Neural cell (in vitro differentiated cells): ENCODE data around the gene SMG9. TPM values are rescaled to one million over a fixed set of nuclear protein-coding genes. Genes with fewer than 3 reads are reported as not detected.

ENCODE experiments used
- H2AFZ ChIP-seq: fragments of 200-600, 300-800 bp; sonication (generic), shearing (Covaris generic); 2 replicates; pipeline ENCODE4 v1.6.0; 2014; ENCODE audit warnings: low read depth, mild to moderate bottlenecking, antibody characterized with exemption, low read length, moderate library complexity
- H3F3A ChIP-seq: fragments of 200-600 bp; shearing (Covaris generic); 2 replicates; pipeline ENCODE4 v1.6.1; 2016; ENCODE audit warnings: mild to moderate bottlenecking, moderate library complexity, mixed read lengths, antibody characterized with exemption, low read length; ENCODE audit not compliant: insufficient read depth, poor library complexity, severe bottlenecking
- H3K27ac ChIP-seq: fragments of 200-600, 300-800 bp; sonication (generic), shearing (Covaris generic); 2 replicates; pipeline ENCODE4 v1.5.1; 2014; ENCODE audit warnings: mild to moderate bottlenecking, low read length, moderate library complexity
- H3K27me3 ChIP-seq: fragments of 300-800, 200-600 bp; sonication (generic), shearing (Covaris generic); 2 replicates; pipeline ENCODE4 v1.6.0; 2014; ENCODE audit warnings: mild to moderate bottlenecking, low read depth, low read length, moderate library complexity; ENCODE audit not compliant: insufficient read depth
- H3K36me3 ChIP-seq: fragments of 300-800, 200-600 bp; sonication (generic), shearing (Covaris generic); 2 replicates; pipeline ENCODE4 v1.5.1; 2014; ENCODE audit warnings: mild to moderate bottlenecking, antibody characterized with exemption, low read length, moderate library complexity; ENCODE audit not compliant: insufficient read depth
- H3K4me2 ChIP-seq: fragments of 300-800, 200-600 bp; sonication (generic), shearing (Covaris generic); 2 replicates; pipeline ENCODE4 v1.6.0; 2014; ENCODE audit warnings: mild to moderate bottlenecking, low read length
- H3K4me3 ChIP-seq: fragments of 300-800, 200-600 bp; sonication (generic), shearing (Covaris generic); 2 replicates; pipeline ENCODE4 v1.5.1; 2014; ENCODE audit warnings: mild to moderate bottlenecking, low read length, moderate library complexity
- H3K79me2 ChIP-seq: fragments of 200-600 bp; shearing (Covaris generic); replicated peaks from 2 replicates; pipeline ENCODE4 v1.6.0; 2014; ENCODE audit warnings: mild to moderate bottlenecking, low read length, moderate library complexity; ENCODE audit not compliant: insufficient read depth
- H3K9ac ChIP-seq: fragments of 300-800, 200-600 bp; sonication (generic), shearing (Covaris generic); 2 replicates; pipeline ENCODE4 v1.6.1; 2016; ENCODE audit warnings: mild to moderate bottlenecking, low read length, mixed read lengths
- H3K9me2 ChIP-seq: fragments of 200-600 bp; shearing (Covaris generic); 2 replicates; pipeline ENCODE4 v1.6.1; 2016; ENCODE audit warnings: mild to moderate bottlenecking, low read length, mixed read lengths; ENCODE audit not compliant: insufficient read depth
- H3K9me3 ChIP-seq: fragments of 200-600, 300-800 bp; sonication (generic), shearing (Covaris generic); 2 replicates; pipeline ENCODE4 v1.6.1; 2016; ENCODE audit warnings: mild to moderate bottlenecking, mixed run types, low read length, moderate library complexity, mixed read lengths
- H4K20me1 ChIP-seq: fragments of 200-600 bp; shearing (Covaris generic); 2 replicates; pipeline ENCODE4 v1.6.1; 2016; ENCODE audit warnings: mild to moderate bottlenecking, mixed run types; ENCODE audit not compliant: insufficient read depth
- EP300 ChIP-seq: fragments of 450-650 bp; conservative IDR thresholded peaks from 2 replicates; pipeline ENCODE4 v1.6.1; 2014; ENCODE audit warnings: antibody characterized with exemption, mild to moderate bottlenecking, moderate library complexity; ENCODE audit not compliant: poor library complexity, severe bottlenecking
- EZH2 ChIP-seq: fragments of 200-600, 300-800 bp; shearing (Covaris generic), sonication (generic); IDR thresholded peaks from 2 replicates; pipeline ENCODE4 v1.6.1; 2014; ENCODE audit warnings: antibody characterized with exemption, low read length, borderline replicate concordance, mild to moderate bottlenecking; ENCODE audit not compliant: insufficient read depth, poor library complexity, severe bottlenecking
- MXI1 ChIP-seq: fragments of 450-650 bp; conservative IDR thresholded peaks from 2 replicates; pipeline ENCODE4 v1.6.1; 2014; ENCODE audit warnings: antibody characterized with exemption, mild to moderate bottlenecking; ENCODE audit not compliant: poor library complexity, severe bottlenecking
- POLR2AphosphoS5 ChIP-seq: IDR thresholded peaks from 2 replicates; pipeline ENCODE4 v1.6.1; 2012
- RAD21 ChIP-seq: fragments of 450-650 bp; conservative IDR thresholded peaks from 2 replicates; pipeline ENCODE4 v1.6.1; 2014; ENCODE audit warnings: antibody characterized with exemption, mild to moderate bottlenecking, moderate library complexity
- REST ChIP-seq: IDR thresholded peaks from 2 replicates; pipeline ENCODE4 v1.6.1; 2012; ENCODE audit warnings: borderline replicate concordance
- SMC3 ChIP-seq: fragments of 450-650 bp; conservative IDR thresholded peaks from 2 replicates; pipeline ENCODE4 v1.6.1; 2014; ENCODE audit warnings: antibody characterized with exemption, mild to moderate bottlenecking, moderate library complexity; ENCODE audit not compliant: poor library complexity
- TAF1 ChIP-seq: IDR thresholded peaks from 2 replicates; pipeline ENCODE4 v1.6.1; 2012; ENCODE audit warnings: low read depth
- polyA plus RNA-seq: library from polyadenylated mRNA; depleted of rRNA; stranded (reverse); fragments of >200 nt; gene quantifications from 2 replicates; pipeline ENCODE4 v1.2.3, GENCODE V29; 2014
- TF ChIP-seq, protein P1 (sequence below): fragments of 450-650 bp; IDR thresholded peaks from 2 replicates; pipeline ENCODE4 v1.5.1; 2014; ENCODE audit warnings: antibody characterized with exemption, mild to moderate bottlenecking, moderate library complexity; ENCODE audit not compliant: poor library complexity, severe bottlenecking

Gene SMG9
- polyA plus RNA-seq, 1 donor from 2014 or later = 33.0 TPM

DNA sequence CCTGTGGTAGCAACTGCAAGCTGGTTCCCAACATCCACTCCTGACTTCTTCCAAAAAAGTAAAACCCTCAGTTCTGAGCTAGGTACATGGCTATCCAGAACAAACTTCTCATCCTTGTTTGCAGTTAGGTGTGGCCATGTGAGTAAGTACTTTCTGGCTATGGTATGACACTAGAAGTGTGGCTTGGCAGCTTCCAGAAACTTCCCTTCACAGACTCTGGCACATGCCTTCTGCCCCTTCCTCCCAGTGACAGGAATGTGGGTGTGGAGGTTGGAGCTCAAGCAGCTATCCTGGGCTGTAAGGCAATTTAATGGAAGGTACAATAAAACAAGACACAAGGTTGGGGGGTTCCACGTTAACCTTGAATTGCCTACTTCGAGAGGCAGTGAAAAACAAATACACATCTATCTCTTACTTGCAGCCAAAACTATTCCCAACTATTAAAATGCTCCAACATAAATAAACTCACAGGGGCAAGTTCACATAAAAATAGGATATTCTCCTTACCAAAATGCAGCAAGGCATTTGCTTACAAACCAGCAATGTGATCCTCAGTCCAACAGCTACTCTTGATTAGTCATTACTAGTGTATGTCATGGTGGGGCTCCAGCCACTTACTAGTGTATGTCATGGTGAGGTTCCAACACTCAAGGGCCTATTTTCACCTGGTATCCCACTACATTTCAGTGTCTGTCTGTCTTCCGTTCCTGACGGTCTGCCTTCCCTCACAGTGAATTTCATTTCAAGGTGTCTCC is 3.1 kb downstream of the SMG9 start:
- no peak overlapping the region for H3K4me3 ChIP-seq
- no peak overlapping the region for H3K27ac ChIP-seq
- no peak overlapping the region for H3K9ac ChIP-seq
- H3K4me2 ChIP-seq = no peak overlapping the region
- no peaks in the 10 kb centered on the region for H4K20me1 ChIP-seq
- no peaks in the 10 kb centered on the region for H3K36me3 ChIP-seq
- H2AFZ ChIP-seq = no peak overlapping the region
- peaks cover 22% of the 10 kb centered on the region for H3K79me2 ChIP-seq
- no peaks in the 10 kb centered on the region for H3K9me3 ChIP-seq
- no peaks in the 10 kb centered on the region for H3F3A ChIP-seq
- H3K9me2 ChIP-seq = no peaks in the 10 kb centered on the region
- no peak for TF ChIP-seq SMC3
- no peak for TF ChIP-seq EP300
- TF ChIP-seq TAF1 = no peak
- no peak for TF ChIP-seq POLR2AphosphoS5
- no peak for TF ChIP-seq REST
- TF ChIP-seq, protein P1, sequence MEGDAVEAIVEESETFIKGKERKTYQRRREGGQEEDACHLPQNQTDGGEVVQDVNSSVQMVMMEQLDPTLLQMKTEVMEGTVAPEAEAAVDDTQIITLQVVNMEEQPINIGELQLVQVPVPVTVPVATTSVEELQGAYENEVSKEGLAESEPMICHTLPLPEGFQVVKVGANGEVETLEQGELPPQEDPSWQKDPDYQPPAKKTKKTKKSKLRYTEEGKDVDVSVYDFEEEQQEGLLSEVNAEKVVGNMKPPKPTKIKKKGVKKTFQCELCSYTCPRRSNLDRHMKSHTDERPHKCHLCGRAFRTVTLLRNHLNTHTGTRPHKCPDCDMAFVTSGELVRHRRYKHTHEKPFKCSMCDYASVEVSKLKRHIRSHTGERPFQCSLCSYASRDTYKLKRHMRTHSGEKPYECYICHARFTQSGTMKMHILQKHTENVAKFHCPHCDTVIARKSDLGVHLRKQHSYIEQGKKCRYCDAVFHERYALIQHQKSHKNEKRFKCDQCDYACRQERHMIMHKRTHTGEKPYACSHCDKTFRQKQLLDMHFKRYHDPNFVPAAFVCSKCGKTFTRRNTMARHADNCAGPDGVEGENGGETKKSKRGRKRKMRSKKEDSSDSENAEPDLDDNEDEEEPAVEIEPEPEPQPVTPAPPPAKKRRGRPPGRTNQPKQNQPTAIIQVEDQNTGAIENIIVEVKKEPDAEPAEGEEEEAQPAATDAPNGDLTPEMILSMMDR = no peak
- TF ChIP-seq RAD21 = no peak
- TF ChIP-seq EZH2 = no peak
- no peak for TF ChIP-seq MXI1
- H3K27me3 ChIP-seq = no peaks in the 10 kb centered on the region

GRCh38 chr19:43749898-43750297 is 4.9 kb downstream of the SMG9 start:
- no peak overlapping the region for H3K27ac ChIP-seq
- TF ChIP-seq, protein P1 = no peak
- no peak for TF ChIP-seq EZH2
- TF ChIP-seq REST = no peak
- no peak for TF ChIP-seq RAD21
- no peak for TF ChIP-seq POLR2AphosphoS5
- TF ChIP-seq EP300 = no peak
- TF ChIP-seq MXI1 = no peak
- no peak for TF ChIP-seq SMC3
- TF ChIP-seq TAF1 = no peak
- no peaks in the 10 kb centered on the region for H3K9me2 ChIP-seq
- no peaks in the 10 kb centered on the region for H3K36me3 ChIP-seq
- H3K4me3 ChIP-seq = no peak overlapping the region
- H3K9ac ChIP-seq = no peak overlapping the region
- H3K4me2 ChIP-seq = no peak overlapping the region
- no peaks in the 10 kb centered on the region for H3K9me3 ChIP-seq
- H4K20me1 ChIP-seq = no peaks in the 10 kb centered on the region
- H3K79me2 ChIP-seq = peaks cover 22% of the 10 kb centered on the region
- no peaks in the 10 kb centered on the region for H3K27me3 ChIP-seq
- H3F3A ChIP-seq = no peaks in the 10 kb centered on the region
- no peak overlapping the region for H2AFZ ChIP-seq
